HUES64 (cell line): ENCODE measurements around the gene HECW1.
A peak's percentile ranks its signal among the peaks of the same experiment; 100 is the strongest.
"Not testable (repeated sequence)": the region's sequence is repeated elsewhere in the genome, so short reads cannot be mapped to it uniquely, and the experiment has no call there.

Experiments used
- H3K27ac ChIP-seq: 2 replicates; pipeline ENCODE4 v1.7.0; 2013; ENCODE audit warnings: low read depth, low read length, inconsistent platforms
- H3K27me3 ChIP-seq: 2 replicates; pipeline ENCODE4 v1.6.1; 2013; ENCODE audit warnings: mild to moderate bottlenecking, low read length; ENCODE audit not compliant: insufficient read depth
- H3K36me3 ChIP-seq: 2 replicates; pipeline ENCODE4 v1.6.1; 2013; ENCODE audit warnings: mild to moderate bottlenecking, low read length; ENCODE audit not compliant: insufficient read depth
- H3K4me1 ChIP-seq: 2 replicates; pipeline ENCODE4 v1.6.1; 2013; ENCODE audit warnings: mild to moderate bottlenecking, low read length, moderate library complexity; ENCODE audit not compliant: insufficient read depth
- H3K4me3 ChIP-seq: 2 replicates; pipeline ENCODE4 v1.5.1; 2013; ENCODE audit warnings: mild to moderate bottlenecking, low read length, moderate library complexity
- H3K9ac ChIP-seq: 2 replicates; pipeline ENCODE4 v1.6.1; 2013; ENCODE audit warnings: mild to moderate bottlenecking, low read depth, low read length
- H3K9me3 ChIP-seq: 2 replicates; pipeline ENCODE4 v1.6.1; 2013; ENCODE audit warnings: low read depth, low read length; ENCODE audit not compliant: insufficient read depth
- WGBS: fragments of 150-250, 120-280 bp; methylation state at CpG from one replicate; pipeline ENCODE4 v1.1.7; 2013; ENCODE audit warnings: missing lambda C conversion rate; 5-methylcytosine and 5-hydroxymethylcytosine counted together

The HECW1 gene

GRCh38 chr7:43583424-43584194, 471.2 kb downstream of the HECW1 start:
- Histone ChIP-seq H3K36me3 (no peaks in the 10 kb centered on the region), H3K9ac (peak overlapping the region; percentile 66), H3K4me3 (peak overlapping the region; percentile 79), H3K27ac (peak overlapping the region; percentile 46; the same call in 1 of the 2 replicates), H3K27me3 (peaks cover 22% of the 10 kb centered on the region), H3K4me1 (peaks cover 16% of the 10 kb centered on the region), H3K9me3 (no peaks in the 10 kb centered on the region)
- WGBS: under 1% methylated on average over 65 of the region's 66 CpGs

GRCh38 chr7:43584195-43584586, 471.7 kb downstream of the HECW1 start:
- 30% methylated on average over 8 of the region's 8 CpGs for WGBS
- Histone ChIP-seq H3K27ac (no peak overlapping the region), H3K4me1 (peaks cover 16% of the 10 kb centered on the region), H3K36me3 (no peaks in the 10 kb centered on the region), H3K27me3 (peaks cover 22% of the 10 kb centered on the region), H3K9ac (no peak overlapping the region), H3K9me3 (no peaks in the 10 kb centered on the region), H3K4me3 (peak overlapping the region; percentile 79)

- H3K4me3 ChIP-seq: peak overlapping the region; percentile 79
- not testable (repeated sequence) for H3K9me3 ChIP-seq, H3K36me3 ChIP-seq, H3K9ac ChIP-seq, H3K27ac ChIP-seq
- H3K27me3 ChIP-seq: peaks cover 22% of the 10 kb centered on the region
- H3K4me1 ChIP-seq: peaks cover 16% of the 10 kb centered on the region
- 80% methylated on average over 11 of the region's 11 CpGs for whole genome bisulfite sequencing
Measured at GRCh38 chr7:43584733-43585132, 472.3 kb downstream of the HECW1 start.

GRCh38 chr7:43585562-43585961, 473.1 kb downstream of the HECW1 start:
- 98% methylated on average over 2 of the region's 2 CpGs for WGBS
- no peak overlapping the region for H3K9ac ChIP-seq
- H3K36me3 ChIP-seq: no peaks in the 10 kb centered on the region
- peaks cover 16% of the 10 kb centered on the region for H3K4me1 ChIP-seq
- H3K9me3 ChIP-seq: no peaks in the 10 kb centered on the region
- H3K27me3 ChIP-seq: peaks cover 22% of the 10 kb centered on the region
- H3K4me3 ChIP-seq: no peak overlapping the region
- H3K27ac ChIP-seq: no peak overlapping the region

DNA sequence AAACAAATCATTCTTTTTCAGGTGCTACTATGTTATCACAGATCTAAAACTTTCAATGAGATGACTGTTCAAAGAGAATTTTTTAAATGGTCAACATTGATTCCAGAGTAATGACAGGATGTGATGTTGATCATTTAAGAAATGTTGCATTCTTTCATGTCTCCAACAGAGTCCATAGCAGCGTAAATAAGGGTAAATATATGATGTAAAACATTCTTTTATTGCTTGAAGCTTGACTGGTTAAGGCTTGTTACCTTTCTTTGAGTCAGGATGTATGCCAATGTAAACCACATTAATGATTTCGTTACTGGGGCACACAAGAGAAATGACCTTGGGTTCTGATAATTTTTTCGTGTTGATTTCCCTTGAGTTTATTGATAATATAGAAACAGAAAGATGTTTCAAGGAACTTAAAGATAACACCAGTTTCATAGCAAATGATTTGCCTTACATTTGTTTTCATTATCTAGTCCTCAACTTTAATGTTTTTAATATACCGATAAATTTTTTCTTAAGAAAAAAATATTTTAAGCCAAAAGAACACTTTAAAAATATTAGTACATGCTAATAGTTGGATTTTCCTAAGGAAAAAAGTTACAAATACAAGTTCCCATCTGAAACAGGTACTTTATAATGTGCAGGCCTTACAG, 473.9 kb downstream of the HECW1 start:
- H3K27me3 ChIP-seq: peaks cover 22% of the 10 kb centered on the region
- H3K9ac ChIP-seq: no peak overlapping the region
- no peaks in the 10 kb centered on the region for H3K9me3 ChIP-seq
- H3K36me3 ChIP-seq: no peaks in the 10 kb centered on the region
- no peak overlapping the region for H3K4me3 ChIP-seq
- no peak overlapping the region for H3K27ac ChIP-seq
- H3K4me1 ChIP-seq: peaks cover 17% of the 10 kb centered on the region
- WGBS: 94% methylated on average over 3 of the region's 4 CpGs

DNA sequence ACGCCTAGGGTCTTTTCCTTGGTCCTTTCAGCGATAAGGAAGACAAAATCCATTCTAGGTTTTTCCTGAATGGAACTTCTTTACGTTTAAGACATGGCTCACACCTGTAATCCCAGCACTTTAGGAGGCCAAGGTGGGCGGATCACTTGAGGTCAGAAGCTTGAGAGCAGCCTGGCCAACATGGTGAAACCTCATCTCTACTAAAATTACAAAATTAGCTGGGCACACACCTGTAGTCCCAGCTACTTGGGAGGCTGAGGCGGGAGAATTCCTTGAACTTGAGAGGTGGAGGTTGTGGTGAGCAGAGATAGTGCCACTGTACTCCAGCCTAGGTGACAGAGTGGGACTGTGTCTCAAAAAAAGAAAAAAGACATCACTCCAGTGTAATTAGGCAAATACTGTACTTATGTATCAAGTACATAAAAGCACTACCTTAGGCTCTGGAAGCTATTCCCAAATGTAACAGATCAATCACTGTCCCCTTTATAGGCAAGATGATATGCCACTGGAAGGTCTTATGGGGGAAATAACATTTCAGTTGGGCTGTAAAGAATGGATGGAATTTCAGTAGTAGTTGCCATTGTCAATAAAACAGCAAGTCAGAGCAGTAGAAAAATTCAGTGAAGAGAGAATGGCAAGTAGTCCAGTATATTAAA, 476.2 kb downstream of the HECW1 start:
- WGBS: 89% methylated on average over 5 of the region's 5 CpGs
- no peak overlapping the region for H3K9ac ChIP-seq
- H3K27me3 ChIP-seq: peaks cover 16% of the 10 kb centered on the region
- H3K36me3 ChIP-seq: no peaks in the 10 kb centered on the region
- no peak overlapping the region for H3K4me3 ChIP-seq
- H3K4me1 ChIP-seq: peaks cover 14% of the 10 kb centered on the region
- no peaks in the 10 kb centered on the region for H3K9me3 ChIP-seq
- no peak overlapping the region for H3K27ac ChIP-seq

DNA sequence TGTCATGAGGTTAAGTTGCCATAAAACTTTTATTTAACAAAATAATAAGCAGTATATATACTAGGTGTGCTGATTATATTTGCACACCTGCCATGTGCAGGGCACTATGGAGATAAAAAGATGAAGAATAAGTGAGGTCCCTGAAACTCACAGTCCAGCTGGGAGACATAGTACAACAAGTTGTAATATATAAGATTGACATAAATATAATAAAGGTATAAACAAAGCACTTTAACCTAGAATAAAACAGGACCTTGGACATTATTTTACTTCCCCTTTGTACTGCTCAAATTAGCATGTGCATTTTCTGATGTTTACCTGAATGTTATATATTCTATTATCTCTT, 476.7 kb downstream of the HECW1 start:
- H3K36me3 ChIP-seq: no peaks in the 10 kb centered on the region
- no peak overlapping the region for H3K4me3 ChIP-seq
- peaks cover 11% of the 10 kb centered on the region for H3K27me3 ChIP-seq
- no peak overlapping the region for H3K27ac ChIP-seq
- H3K9me3 ChIP-seq: no peaks in the 10 kb centered on the region
- peaks cover 12% of the 10 kb centered on the region for H3K4me1 ChIP-seq
- no peak overlapping the region for H3K9ac ChIP-seq

DNA sequence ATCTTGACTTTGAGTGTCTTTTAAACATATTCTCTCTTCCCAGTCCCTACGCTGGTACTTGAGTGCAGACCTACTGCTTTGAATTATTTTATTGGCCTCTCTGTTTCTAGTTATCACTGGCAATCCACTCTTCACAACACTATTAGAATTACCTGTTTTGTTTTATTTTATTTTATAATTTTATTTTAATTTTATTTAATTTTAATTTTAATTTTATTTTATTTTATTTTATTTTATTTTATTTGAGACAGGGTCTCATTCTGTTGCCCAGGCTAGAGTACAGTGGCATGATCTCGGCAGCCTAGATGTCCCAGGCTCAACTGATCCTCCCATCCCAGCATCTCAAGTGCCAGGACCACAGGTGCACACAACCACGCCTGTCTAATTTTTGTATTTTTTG, 477.3 kb downstream of the HECW1 start:
- no peak overlapping the region for H3K27ac ChIP-seq
- peaks cover 6% of the 10 kb centered on the region; the same call in 1 of the 2 replicates for H3K4me1 ChIP-seq
- H3K9me3 ChIP-seq: no peaks in the 10 kb centered on the region
- no peak overlapping the region for H3K4me3 ChIP-seq
- no peak overlapping the region for H3K9ac ChIP-seq
- 96% methylated on average over 3 of the region's 3 CpGs for WGBS
- no peaks in the 10 kb centered on the region for H3K36me3 ChIP-seq
- peaks cover 5% of the 10 kb centered on the region; the same call in 1 of the 2 replicates for H3K27me3 ChIP-seq

- Histone ChIP-seq H3K9ac (no peak overlapping the region), H3K4me1 (0 out of 2 replicates have a peak, but pooled peaks cover 4% of the 10 kb centered on the region), H3K36me3 (peaks cover 2% of the 10 kb centered on the region), H3K9me3 (no peaks in the 10 kb centered on the region), H3K27ac (no peak overlapping the region), H3K4me3 (no peak overlapping the region), H3K27me3 (no peaks in the 10 kb centered on the region)
- 82% methylated on average over 2 of the region's 2 CpGs for WGBS
Measured at GRCh38 chr7:43590862-43591557, 478.6 kb downstream of the HECW1 start.

GRCh38 chr7:43591558-43592180, 479.2 kb downstream of the HECW1 start:
- peaks cover 7% of the 10 kb centered on the region for H3K36me3 ChIP-seq
- no peak overlapping the region for H3K4me3 ChIP-seq
- 89% methylated on average over 3 of the region's 4 CpGs for WGBS
- H3K4me1 ChIP-seq: 0 out of 2 replicates have a peak, but pooled peaks cover 4% of the 10 kb centered on the region
- no peak overlapping the region for H3K27ac ChIP-seq
- no peak overlapping the region for H3K9ac ChIP-seq
- H3K27me3 ChIP-seq: no peaks in the 10 kb centered on the region
- no peaks in the 10 kb centered on the region for H3K9me3 ChIP-seq
